OCI-LY3 (cell line): ENCODE measurements around the gene IRF3.

Experiments used
- H2AFZ ChIP-seq: fragments of 200-600, 300-600 bp; shearing (Covaris generic); 2 replicates; pipeline ENCODE4 v1.6.0; 2014; ENCODE audit warnings: antibody characterized with exemption, low read depth, low read length
- H3K27ac ChIP-seq: fragments of 200-600, 300-600 bp; sonication (generic); 2 replicates; pipeline ENCODE4 v1.5.1; 2014; ENCODE audit warnings: mild to moderate bottlenecking, low read length, moderate library complexity, mixed read lengths
- H3K27me3 ChIP-seq: fragments of 200-600, 300-600 bp; sonication (generic); 2 replicates; pipeline ENCODE4 v1.6.1; 2014; ENCODE audit warnings: low read depth, low read length, mixed read lengths
- H3K36me3 ChIP-seq: fragments of 200-600, 300-600 bp; sonication (generic); replicated peaks from 2 replicates; pipeline ENCODE3; 2014; ENCODE audit warnings: low read depth, low read length, mixed read lengths
- H3K4me1 ChIP-seq: fragments of 300-600, 200-600 bp; sonication (generic); 2 replicates; pipeline ENCODE4 v1.6.1; 2014; ENCODE audit warnings: low read length, mixed read lengths
- H3K4me2 ChIP-seq: fragments of 200-600, 300-600 bp; sonication (generic); 2 replicates; pipeline ENCODE4 v1.6.1; 2014; ENCODE audit warnings: low read length, mixed read lengths
- H3K4me3 ChIP-seq: fragments of 300-600, 200-600 bp; sonication (generic); 2 replicates; pipeline ENCODE4 v1.5.1; 2014; ENCODE audit warnings: antibody characterized with exemption, mild to moderate bottlenecking, low read length, moderate library complexity
- H3K79me2 ChIP-seq: fragments of 300-600, 200-600 bp; shearing (Covaris generic); 2 replicates; pipeline ENCODE4 v1.6.1; 2014; ENCODE audit warnings: mild to moderate bottlenecking, low read length, mixed read lengths
- H3K9ac ChIP-seq: fragments of 300-600, 200-600 bp; shearing (Covaris generic); 2 replicates; pipeline ENCODE4 v1.6.0; 2014; ENCODE audit warnings: mild to moderate bottlenecking, low read length, moderate library complexity
- H3K9me3 ChIP-seq: fragments of 200-600, 300-600 bp; shearing (Covaris generic); 2 replicates; pipeline ENCODE4 v1.6.1; 2014; ENCODE audit warnings: low read length, mixed read lengths; ENCODE audit not compliant: insufficient read depth
- H4K20me1 ChIP-seq: fragments of 200-600, 300-600 bp; sonication (generic); 2 replicates; pipeline ENCODE4 v1.6.1; 2016; ENCODE audit warnings: low read length, mixed read lengths; ENCODE audit not compliant: insufficient read depth
- EZH2phosphoT487 ChIP-seq: fragments of 200-600 bp; shearing (Covaris generic); IDR thresholded peaks from 2 replicates; pipeline ENCODE4 v1.6.1; 2018; ENCODE audit warnings: antibody characterized with exemption, mixed run types, low read depth
- TF ChIP-seq, protein P1 (sequence below): fragments of 200-600, 300-600 bp; sonication (generic); IDR thresholded peaks from 2 replicates; pipeline ENCODE4 v1.5.1; 2014; ENCODE audit warnings: antibody characterized with exemption, low read length, low read depth

Gene IRF3

GRCh38 chr19:49699364-49699763 is 33.7 kb upstream of the IRF3 start:
- Histone ChIP-seq H3K79me2 (no peaks in the 10 kb centered on the region), H3K4me2 (no peak overlapping the region), H3K27ac (no peak overlapping the region), H2AFZ (no peak overlapping the region), H3K36me3 (no peaks in the 10 kb centered on the region), H3K27me3 (no peaks in the 10 kb centered on the region), H3K9me3 (no peaks in the 10 kb centered on the region), H3K4me1 (no peaks in the 10 kb centered on the region), H3K4me3 (no peak overlapping the region), H4K20me1 (no peaks in the 10 kb centered on the region), H3K9ac (no peak overlapping the region)
- TF ChIP-seq EZH2phosphoT487 = no peak
- TF ChIP-seq, protein P1, sequence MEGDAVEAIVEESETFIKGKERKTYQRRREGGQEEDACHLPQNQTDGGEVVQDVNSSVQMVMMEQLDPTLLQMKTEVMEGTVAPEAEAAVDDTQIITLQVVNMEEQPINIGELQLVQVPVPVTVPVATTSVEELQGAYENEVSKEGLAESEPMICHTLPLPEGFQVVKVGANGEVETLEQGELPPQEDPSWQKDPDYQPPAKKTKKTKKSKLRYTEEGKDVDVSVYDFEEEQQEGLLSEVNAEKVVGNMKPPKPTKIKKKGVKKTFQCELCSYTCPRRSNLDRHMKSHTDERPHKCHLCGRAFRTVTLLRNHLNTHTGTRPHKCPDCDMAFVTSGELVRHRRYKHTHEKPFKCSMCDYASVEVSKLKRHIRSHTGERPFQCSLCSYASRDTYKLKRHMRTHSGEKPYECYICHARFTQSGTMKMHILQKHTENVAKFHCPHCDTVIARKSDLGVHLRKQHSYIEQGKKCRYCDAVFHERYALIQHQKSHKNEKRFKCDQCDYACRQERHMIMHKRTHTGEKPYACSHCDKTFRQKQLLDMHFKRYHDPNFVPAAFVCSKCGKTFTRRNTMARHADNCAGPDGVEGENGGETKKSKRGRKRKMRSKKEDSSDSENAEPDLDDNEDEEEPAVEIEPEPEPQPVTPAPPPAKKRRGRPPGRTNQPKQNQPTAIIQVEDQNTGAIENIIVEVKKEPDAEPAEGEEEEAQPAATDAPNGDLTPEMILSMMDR = no peak

GRCh38 chr19:49696865-49697264 is 31.2 kb upstream of the IRF3 start:
- Histone ChIP-seq H3K4me2 (no peak overlapping the region), H3K4me1 (no peaks in the 10 kb centered on the region), H3K36me3 (peaks cover 4% of the 10 kb centered on the region), H4K20me1 (no peaks in the 10 kb centered on the region; the same call in 1 of the 2 replicates), H3K4me3 (no peak overlapping the region), H3K27me3 (no peaks in the 10 kb centered on the region), H3K9ac (no peak overlapping the region), H2AFZ (no peak overlapping the region), H3K27ac (no peak overlapping the region), H3K79me2 (no peaks in the 10 kb centered on the region), H3K9me3 (no peaks in the 10 kb centered on the region)
- no peak for TF ChIP-seq EZH2phosphoT487
- TF ChIP-seq, protein P1 = no peak

GRCh38 chr19:49696115-49696514 is 30.5 kb upstream of the IRF3 start:
- Histone ChIP-seq H3K79me2 (no peaks in the 10 kb centered on the region), H3K27me3 (no peaks in the 10 kb centered on the region), H2AFZ (no peak overlapping the region), H3K4me3 (no peak overlapping the region), H3K9ac (no peak overlapping the region), H4K20me1 (no peaks in the 10 kb centered on the region; the same call in 1 of the 2 replicates), H3K4me2 (no peak overlapping the region), H3K36me3 (peaks cover 4% of the 10 kb centered on the region), H3K27ac (no peak overlapping the region), H3K9me3 (no peaks in the 10 kb centered on the region), H3K4me1 (no peaks in the 10 kb centered on the region)
- TF ChIP-seq, protein P1 = no peak
- no peak for TF ChIP-seq EZH2phosphoT487

GRCh38 chr19:49692147-49692506 is 26.5 kb upstream of the IRF3 start:
- Histone ChIP-seq H3K4me1 (peaks cover 13% of the 10 kb centered on the region; the same call in 1 of the 2 replicates), H2AFZ (no peak overlapping the region), H3K27ac (no peak overlapping the region), H3K79me2 (no peaks in the 10 kb centered on the region), H3K4me3 (no peak overlapping the region), H3K27me3 (no peaks in the 10 kb centered on the region), H3K4me2 (no peak overlapping the region), H3K9me3 (no peaks in the 10 kb centered on the region), H4K20me1 (peaks cover 27% of the 10 kb centered on the region), H3K9ac (no peak overlapping the region), H3K36me3 (peaks cover 42% of the 10 kb centered on the region)
- TF ChIP-seq EZH2phosphoT487 = no peak
- TF ChIP-seq, protein P1 = no peak
